Left renal pelvis (tissue), 4 donors: ENCODE data around the gene MS4A10. TPM values are rescaled to one million over a fixed set of nuclear protein-coding genes. Genes with fewer than 3 reads are reported as not detected.

Experiments used
- DNase-seq, 4 donors: peaks; one replicate each; pipeline ENCODE4 v3.0.0-alpha.2; 2013; ENCODE audit warnings: low read depth in 4 of 4, low spot score in 3 of 4
- polyA plus RNA-seq, 4 donors: library from polyadenylated mRNA; unstranded; fragments of 120-200 nt; gene quantifications; one replicate each; pipeline ENCODE4 v1.2.1, GENCODE V29; 2013; ENCODE audit not compliant: insufficient read length in 4 of 4

Gene MS4A10
- polyA plus RNA-seq, 4 donors, result 0.13 to 0.31 TPM; not detected in 2

GRCh38 chr11:60764879-60765278 lies 20.3 kb upstream of the MS4A10 start:
- no peak for DNase-seq

DNA sequence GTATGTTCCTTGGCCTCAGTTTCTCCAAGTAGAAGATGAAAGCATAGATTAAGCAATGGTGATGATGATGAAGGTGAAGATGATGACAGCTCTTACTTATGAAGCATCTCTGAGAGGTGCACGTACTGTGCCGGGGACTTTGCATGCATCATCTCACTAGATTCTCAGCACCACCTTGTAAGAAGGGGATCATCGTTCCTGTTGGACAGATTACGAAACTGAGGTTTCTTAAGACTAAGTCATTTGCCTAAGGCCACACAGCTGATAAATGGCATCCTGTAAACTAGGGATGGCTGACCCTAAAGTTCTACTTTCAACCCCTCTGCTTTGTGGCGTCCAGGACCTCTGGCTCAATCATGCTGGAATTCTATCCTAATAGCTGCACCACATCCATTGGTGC lies 19.8 kb upstream of the MS4A10 start:
- no peak for DNase-seq

GRCh38 chr11:60766547-60766946 lies 18.6 kb upstream of the MS4A10 start:
- no peak for DNase-seq

GRCh38 chr11:60767388-60767811 lies 17.7 kb upstream of the MS4A10 start:
- DNase-seq, result no peak

GRCh38 chr11:60768202-60768601 lies 16.9 kb upstream of the MS4A10 start:
- DNase-seq, result no peak

DNA sequence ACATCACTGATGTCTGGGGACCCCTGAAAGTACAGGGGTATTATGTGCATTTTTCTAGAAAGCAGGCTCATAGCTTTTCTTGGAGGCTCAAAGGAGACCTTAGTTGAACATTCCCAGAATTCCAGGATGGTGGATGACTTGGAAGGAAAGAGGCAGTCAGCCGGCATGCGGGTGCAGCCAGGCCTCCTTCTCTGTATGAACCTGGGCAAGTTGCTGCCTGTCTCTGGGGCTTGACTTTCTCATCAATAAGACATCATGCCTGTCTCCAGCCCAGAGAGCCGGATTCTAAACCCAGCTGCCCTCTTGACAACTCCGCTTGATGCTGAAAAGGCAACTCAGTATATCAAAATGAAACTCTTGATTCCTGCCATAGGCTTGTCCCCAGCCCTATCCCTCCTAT lies 15.9 kb upstream of the MS4A10 start:
- no peak for DNase-seq

DNA sequence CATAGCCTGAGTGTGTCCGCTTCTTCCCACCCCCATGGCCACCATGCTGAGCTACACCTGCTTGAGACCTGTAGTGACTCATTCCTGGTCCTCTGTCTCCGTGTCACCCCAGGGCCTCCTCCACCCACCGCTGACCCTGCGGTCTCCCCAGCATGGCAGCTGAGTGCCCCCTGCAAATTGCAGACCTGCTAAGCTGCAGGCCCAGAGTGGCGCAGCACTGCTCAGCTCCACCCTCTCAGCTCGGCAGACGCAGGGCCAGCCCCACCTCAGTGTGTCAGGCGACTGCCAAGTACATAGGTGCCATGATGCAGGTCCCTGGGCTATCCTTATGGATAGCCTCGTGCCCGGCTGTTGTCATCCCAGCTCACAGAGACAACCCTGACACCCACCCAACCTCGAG lies 15.3 kb upstream of the MS4A10 start:
- DNase-seq, result no peak

GRCh38 chr11:60771146-60771545 lies 14.0 kb upstream of the MS4A10 start:
- no peak for DNase-seq

DNA sequence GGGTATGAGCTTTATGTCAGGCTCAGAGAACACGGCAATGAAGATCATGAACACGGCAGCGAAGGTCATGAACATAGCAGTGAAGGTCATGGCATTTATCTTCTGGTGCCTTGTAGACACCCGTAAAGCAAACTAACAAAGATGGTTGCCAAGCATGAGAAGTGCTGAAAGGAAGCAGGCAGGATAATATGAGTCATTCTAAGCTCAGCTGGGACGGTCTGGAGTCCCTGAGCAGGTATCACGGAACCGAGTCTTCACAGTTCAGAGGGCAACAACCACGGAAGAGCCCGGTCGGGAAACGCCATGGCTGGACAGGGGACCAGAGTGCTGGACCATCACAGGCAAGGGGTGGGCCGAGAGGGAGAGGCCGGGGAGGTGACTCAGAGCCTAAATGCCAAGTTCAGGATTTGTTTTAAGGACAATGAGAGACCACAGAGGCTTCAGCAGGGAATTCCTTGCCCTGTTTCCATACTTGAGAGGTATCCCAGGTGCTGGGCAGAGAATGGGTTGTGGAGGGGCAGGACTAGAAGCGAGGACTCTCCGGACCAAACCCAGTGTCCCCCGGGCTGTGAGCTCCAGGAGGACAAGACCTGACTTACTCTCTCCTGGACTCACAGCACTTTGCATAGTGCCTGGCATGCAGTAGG lies 13.1 kb upstream of the MS4A10 start:
- no peak for DNase-seq

DNA sequence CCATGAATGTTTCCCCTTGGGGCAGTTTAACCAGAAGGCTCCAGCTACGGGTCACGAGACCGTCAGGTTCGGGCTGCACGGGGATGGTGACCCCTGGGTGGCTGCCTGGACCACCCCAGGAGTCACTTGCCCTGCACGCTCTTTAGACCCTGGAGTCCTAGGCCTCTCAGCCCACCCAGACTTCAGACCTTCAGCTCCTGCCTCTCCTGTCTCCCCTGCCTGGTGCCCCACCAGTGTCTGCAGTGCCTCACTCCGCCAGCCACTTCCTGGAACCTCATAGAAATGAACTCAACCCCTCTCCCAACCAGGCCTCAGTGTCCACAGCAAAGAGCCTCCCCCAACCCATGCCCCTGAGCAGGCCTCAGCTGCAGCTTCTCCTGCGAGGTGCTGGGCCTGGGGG lies 12.5 kb upstream of the MS4A10 start:
- DNase-seq, result no peak

DNA sequence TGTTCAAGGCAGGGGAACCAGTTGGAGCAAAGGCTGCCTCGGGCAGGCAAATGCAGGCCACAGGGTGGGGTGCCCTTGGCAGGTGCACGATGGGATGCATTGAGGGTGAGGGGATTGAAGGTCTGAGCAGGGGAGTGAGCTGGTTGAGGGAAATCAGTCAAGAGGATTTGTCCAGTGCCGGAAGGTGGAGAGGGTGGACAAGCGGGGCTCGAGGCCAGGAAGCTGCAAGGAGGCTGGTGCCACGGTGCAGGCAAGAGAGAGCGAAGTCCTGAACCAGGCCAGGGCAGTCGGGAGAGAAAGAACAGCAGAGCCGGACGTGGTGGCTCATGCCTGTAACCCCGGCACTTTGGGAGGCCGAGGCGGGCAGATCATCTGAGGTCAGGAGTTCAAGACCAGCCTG lies 10.4 kb upstream of the MS4A10 start:
- no peak for DNase-seq

DNA sequence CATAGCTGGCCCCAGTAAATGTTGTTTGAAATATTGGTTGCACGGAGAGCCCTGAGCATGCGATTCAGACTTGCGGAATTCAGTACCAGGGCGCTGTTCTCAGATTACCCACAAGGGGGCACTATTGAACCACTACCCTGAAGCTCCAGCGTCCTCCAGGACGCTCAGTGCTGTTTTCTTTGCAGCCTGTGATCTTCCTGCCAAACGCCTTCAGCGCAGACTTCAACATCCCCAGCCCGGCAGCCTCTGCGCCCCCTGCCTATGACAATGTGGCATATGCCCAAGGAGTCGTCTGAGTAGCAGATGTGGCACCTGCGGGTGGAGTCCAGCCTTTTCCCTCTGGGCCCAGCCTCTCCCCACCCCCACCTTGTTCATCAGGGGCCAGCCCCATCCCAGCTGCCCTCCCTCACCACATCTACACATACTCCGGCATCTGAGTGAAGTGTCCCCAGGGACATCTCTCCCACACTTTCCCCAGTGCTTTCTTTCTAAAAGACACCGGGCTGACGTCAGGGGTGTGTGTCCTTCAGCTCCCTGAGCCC lies 9.6 kb upstream of the MS4A10 start:
- peak; percentile 70 to 87 (median 74) for DNase-seq

- no peak for DNase-seq
Measured at GRCh38 chr11:60776167-60776566, 9.0 kb upstream of the MS4A10 start.

DNA sequence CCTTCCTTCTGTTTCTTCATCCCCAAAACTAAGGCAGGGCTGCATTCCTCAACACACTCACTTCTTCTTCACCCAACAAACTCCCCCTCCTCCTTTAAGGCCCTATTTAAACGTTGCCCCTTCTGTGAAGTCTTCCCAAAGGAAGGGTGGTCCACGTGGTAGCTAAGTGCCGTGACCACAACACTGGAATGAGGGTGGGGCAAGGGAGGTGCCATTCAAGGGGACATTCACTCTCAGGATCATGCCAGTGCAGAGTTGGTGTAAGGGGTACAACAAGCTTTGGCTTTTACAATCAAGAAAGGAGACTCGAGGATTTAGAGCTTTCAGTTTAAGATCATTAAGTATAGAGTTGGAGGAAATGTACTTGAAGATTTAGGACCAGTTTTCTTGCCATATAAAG lies 8.0 kb upstream of the MS4A10 start:
- no peak for DNase-seq

- DNase-seq, result no peak
Measured at GRCh38 chr11:60777572-60777971, 7.6 kb upstream of the MS4A10 start.

- DNase-seq, result no peak
Measured at GRCh38 chr11:60780065-60780464, 5.1 kb upstream of the MS4A10 start.

DNA sequence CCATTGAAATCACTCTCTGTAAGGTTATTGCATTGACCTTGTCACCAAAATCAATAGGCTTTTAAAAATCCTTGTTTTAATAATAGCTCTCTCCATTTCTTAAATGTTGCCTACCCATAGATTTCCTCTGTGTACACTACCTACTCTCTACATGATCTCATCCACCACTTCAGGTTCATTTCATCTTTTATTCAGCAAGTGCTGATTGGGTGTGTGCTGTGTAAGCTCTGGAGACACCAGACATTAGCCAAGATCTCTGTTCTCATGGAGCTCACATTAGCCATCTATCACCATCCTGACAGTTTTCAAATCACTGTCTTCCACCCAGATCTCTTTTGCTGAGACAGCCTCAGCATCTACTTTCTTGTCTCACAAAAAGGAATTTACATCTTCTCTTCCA lies 4.4 kb upstream of the MS4A10 start:
- DNase-seq, result no peak

GRCh38 chr11:60781286-60781980 lies 3.7 kb upstream of the MS4A10 start:
- no peak for DNase-seq

DNA sequence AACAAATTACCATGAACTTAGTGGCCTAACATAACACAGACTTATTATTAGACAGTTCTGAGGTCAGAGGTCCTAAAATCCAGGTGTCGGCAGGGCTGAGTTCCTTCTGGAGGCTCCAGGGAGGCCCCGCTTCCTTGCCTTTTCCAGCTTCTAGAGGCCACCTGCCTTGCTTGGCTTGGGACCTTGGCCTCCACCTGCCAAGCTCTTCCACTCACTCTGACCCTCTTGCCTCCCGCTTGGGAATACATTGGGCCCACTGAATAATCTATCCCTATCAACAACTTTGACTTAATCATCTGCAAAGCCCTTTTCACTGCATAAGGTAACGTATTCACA lies 3.2 kb upstream of the MS4A10 start:
- DNase-seq, result no peak

DNA sequence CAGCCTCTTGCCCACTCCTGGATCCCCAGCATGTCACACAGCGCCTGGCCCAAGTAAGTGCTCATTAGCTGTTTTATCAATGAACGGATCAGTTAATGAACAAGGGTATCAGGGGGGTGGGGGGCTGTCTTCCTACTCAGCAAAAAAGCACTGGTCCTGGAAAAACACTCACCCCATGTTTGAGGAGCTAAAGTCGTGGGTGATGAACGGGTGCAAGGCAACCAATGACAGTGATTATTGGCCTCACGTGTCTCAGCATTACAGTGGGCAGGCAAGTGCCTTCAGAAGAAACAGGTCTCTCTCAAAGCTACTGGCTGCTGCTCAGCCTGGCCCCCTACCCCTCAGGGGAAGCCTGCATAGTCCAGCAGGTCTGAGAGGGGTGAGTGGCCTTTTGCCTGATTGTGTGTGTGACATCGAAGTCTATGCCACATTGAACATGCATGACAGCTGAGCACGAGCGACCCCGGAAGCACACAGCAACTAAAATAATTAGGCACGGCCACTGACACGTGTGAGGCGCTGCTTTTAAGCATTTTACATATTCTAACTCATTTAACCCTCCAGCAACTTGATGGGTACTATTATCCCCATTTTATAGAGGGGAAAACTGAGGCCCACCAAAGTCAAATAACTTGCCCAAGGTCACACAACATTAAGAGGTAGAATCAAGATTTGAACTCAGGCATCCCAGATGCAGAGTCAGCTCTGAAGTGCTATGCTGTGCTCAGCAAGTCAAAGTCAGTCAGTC lies 2.6 kb upstream of the MS4A10 start:
- no peak for DNase-seq

DNA sequence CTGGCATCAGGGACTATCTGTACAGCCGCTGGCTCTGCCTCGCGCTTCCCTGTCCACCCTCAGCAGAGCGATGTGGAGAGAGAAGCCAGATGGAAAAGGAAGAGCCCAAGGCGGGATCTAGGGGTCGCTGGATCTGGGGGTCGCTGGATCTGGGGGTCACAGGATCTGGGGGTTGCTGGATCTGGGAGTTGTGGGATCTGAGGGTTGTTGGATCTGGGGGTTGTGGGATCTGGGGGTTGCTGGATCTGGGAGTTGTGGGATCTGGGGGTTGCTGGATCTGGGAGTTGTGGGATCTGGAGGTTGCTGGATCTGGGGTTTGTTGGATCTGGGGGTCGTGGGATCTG lies 2.0 kb upstream of the MS4A10 start:
- DNase-seq, result no peak

DNA sequence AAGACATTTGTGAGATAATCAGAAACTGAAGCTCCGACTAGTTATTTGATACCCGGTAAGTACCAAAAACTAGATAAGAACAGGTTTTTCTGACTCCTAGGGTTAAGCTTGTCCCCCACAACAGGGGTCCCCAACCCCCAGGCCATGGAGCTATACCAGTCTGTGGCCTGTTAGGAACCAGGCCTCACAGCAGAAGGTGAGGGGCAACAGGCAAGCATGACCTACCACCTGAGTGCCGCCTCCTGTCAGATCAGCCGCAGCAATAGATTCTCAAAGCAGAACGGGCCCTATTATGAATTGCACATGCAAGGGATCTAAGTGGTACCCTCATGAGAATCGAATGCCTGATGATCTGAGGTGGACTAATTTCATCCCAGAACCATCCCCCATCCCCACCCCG lies 1.2 kb upstream of the MS4A10 start:
- DNase-seq, result no peak
